NCI-H128 (cell line): ENCODE data around the gene ACVR1.

Source experiments
- DNase-seq: peaks from one replicate; lab custom pipeline; 2025; ENCODE audit not compliant: unreplicated experiment; lab: John Stamatoyannopoulos, UW

ACVR1 gene

GRCh38 chr2:157793053-157793612 is 83.0 kb downstream of the ACVR1 start:
- no peak for DNase-seq

DNA sequence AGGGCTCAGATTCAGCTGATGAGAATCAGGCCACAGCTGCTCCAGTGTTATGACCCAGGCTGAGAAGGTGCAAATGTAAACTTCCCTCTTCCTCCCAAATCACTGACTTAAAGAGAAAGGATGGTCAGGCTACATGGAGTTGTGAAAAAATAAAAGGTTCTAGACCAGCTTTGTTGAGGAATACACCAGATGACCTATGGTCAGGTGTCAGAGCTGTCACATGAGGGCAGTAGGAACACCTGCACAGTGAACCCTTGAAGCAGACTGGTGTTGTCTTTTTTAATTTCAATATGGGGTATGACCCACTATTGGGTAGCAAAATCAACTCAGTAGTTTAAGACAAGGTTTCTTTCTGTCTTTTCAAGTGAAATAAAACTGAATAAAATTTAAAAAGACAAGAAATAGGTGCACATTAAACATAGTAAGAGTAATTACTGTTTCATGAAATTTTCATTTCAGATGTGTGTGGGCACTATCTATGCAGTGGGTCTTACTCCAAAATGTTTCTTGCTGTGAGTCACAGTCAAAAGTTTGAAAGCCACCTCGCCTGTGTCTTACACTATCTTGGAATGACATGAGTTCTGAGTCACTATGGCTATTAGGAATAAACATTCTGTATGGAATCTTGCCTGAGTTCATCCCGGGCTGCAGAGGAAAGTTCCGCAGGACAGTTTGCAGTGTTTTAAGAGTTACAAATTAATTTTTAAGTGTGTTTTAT is 83.6 kb downstream of the ACVR1 start:
- DNase-seq, result no peak

DNA sequence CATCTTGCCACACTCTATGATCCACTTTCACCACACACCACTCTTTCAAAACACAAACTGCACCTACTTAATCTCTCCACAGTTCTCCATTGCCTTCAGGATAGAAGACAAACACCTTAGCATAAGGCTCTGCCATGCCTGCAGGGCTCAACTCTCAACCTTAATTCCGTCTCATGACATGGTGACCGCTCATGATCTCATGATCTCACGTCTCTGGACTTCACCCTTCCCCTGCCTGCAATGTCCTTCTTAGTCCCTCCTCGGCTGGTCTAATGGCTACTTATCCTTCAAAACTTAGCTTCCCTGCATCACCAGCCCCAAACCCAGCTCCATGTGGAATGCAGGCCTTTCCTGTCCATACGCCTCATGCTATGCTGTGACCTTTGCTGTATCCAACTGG is 85.3 kb downstream of the ACVR1 start:
- no peak for DNase-seq

GRCh38 chr2:157789933-157790511 is 86.1 kb downstream of the ACVR1 start:
- DNase-seq, result no peak

DNA sequence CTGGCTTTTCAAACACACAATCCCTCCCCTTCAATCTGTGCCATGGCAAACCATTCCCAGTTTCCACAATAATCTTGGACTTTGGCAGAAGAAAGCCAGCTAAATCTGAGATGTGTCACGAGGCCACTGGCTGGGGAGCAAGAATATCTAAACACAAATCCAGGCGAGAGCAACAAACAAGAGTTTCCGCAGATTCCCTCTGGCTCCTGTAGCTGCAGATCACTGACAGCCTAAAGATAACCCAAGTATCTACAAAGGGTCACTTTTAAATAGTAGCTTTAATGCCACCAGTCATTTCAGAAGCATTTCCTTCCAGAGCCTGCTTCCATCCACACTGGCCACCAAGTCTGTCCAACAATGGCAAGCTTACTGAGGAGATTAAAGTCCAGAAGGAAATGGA is 86.9 kb downstream of the ACVR1 start:
- DNase-seq, result no peak

GRCh38 chr2:157788201-157788600 is 87.9 kb downstream of the ACVR1 start:
- no peak for DNase-seq

DNA sequence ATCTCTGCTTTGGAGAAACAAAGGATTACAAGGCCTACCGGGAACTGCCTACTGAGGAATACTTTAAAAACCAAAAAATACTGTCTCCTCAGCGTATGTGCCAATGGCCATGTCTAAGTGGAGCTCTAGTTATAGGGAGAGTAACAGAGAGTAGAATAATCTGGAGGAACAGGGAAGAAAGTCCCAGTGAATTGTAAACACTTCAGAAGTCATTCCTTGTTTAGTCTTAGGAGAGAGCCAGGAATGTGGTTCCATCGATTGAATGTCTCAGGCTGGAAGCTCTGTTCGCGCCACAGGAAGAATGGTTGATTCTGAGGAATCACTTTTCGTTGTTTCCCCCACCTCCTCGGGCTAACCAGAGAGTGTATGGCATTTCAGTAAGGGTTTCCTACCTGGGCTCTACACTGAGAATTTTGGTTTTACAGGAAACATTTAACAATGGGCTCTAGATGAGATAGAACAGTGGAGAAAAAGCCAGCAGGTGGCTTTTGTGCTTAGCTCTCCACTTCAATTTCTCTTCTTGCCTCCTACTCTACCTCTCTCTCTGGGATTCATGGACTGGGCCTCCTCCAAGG is 88.7 kb downstream of the ACVR1 start:
- DNase-seq, result no peak

DNA sequence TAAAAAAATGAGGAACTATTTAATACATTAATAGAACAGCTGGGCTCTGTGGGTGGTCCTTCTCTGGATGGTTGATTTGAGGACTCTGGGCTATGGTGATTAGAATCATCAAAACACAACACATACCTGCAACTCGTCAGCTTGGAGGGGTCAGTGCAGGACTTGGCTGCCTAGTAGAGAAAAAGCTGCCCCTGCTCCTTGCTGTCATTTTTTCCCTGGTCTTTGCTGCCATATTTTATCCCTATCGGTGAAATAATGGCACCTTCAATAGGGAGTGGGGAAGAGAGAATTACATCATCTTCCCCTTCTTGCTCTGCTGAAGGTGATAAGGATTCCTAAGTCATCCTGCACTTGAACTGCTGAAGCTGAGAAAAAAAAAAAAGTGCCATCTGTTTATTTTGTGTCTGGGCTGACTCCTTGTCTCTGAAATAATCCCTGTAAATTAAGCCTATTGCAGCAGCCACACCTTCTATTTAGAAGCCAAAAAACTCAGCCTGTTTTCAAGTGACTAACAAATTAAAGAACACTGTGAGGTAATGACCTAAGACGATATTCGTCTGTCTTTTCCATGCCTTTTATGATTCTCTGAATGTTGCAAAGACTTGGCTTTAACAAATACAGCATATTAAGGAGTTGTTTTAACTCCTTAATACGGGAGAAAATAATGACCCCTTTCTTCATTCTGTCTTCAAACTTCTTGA is 89.3 kb downstream of the ACVR1 start:
- no peak for DNase-seq

DNA sequence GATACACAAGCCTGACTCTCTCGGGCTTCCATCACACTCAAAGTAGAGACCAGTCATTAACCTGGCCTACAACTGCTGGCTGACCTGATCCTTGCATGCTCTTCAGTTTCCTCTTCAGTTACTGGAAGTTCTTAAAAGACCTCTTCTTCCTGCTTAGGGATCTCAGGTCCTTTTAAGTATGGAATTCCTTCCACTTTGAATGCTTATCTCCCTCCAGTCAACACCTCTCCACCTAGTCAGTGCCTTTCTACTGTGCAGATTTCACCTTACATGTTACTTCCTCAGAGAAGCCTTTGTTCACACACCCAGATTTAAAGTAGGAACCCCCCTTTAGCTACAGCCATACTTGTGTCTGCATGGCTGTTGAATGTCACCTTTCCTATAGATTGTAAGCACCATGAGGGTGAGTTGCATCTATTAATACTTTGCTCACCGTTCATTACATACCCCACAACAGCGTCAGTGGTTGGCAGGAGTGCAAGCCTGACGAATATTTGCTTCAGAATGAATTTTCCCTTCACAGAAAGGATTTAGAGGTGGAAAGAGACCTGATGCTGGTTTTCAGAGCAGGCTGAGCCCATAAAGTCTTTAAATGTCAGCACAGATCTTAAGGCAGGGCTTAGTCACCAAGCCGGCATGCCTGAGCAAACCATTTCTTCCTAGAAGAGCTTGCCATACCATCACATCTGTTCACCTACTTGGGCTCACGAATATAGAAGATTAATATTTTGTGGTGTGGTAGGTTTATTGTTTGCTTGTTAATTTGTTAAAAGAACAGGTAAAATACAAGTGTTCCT is 90.1 kb downstream of the ACVR1 start:
- no peak for DNase-seq

GRCh38 chr2:157785200-157785599 is 90.9 kb downstream of the ACVR1 start:
- peak; percentile 12 for DNase-seq

GRCh38 chr2:157784823-157785175 is 91.3 kb downstream of the ACVR1 start:
- no peak for DNase-seq

- no peak for DNase-seq
Observed at GRCh38 chr2:157784169-157784822, 91.8 kb downstream of the ACVR1 start.

DNA sequence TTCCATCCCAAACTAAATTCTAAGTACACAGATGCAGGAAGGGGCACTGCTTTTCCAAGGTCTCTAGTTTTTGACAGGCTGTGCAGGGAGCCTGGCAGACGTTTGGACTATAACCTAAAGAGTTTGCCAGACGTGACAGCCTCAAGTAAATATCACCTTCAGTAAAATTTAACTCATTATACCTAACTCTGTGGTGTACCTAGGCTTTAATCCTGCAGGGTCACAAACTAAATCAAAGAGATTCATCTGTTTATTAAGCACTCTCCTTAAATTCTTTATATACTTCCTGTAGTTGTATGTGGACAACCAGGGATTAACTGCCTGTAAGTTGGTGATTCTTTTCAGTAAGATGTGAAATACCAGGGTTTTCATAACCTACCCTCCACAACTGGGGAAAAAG is 92.9 kb downstream of the ACVR1 start:
- DNase-seq, result no peak

- no peak for DNase-seq
Observed at GRCh38 chr2:157782057-157782845, 93.9 kb downstream of the ACVR1 start.

DNA sequence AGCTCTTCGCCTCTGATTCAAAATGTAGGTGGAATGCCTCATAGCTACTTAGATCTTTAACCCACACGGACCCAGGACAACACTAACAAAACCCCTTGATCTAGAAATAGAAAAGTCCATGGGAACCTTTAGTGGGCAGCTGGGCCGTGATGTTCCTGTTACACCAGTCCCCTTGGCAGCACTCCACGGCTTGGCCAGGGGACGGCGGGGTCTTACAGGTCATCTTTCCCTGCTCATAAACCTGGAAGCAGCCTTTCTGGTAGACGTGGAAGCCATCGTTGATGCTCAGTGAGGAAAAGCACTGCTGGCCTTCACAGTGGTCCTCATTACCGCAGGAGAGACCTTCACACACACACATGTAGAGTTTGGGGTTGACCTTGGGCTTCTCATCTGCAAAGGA is 95.9 kb downstream of the ACVR1 start:
- DNase-seq, result no peak

GRCh38 chr2:157779794-157780193 is 96.3 kb downstream of the ACVR1 start:
- DNase-seq, result no peak

- DNase-seq, result no peak
Observed at GRCh38 chr2:157777427-157777826, 98.7 kb downstream of the ACVR1 start.

DNA sequence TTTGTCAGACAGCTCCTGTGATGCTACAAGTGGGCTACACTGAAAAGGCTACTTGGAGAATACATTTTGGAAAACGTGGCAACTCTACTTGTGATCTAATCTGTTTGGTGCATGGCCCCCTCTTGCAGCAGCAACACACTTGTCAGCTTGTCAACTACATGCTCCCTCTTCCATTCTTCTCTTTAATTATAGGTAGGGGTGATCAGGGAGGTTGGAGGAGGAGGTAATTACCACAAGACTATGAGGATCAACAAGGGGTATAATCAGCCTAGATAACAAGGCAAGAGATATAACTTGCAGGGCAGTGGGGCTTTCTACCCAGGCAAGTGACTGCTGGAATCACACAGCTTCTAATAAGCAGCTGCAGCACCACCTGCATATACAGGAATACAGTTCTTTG is 104.9 kb downstream of the ACVR1 start:
- DNase-seq, result no peak

GRCh38 chr2:157769856-157770255 is 106.3 kb downstream of the ACVR1 start:
- DNase-seq, result no peak

DNA sequence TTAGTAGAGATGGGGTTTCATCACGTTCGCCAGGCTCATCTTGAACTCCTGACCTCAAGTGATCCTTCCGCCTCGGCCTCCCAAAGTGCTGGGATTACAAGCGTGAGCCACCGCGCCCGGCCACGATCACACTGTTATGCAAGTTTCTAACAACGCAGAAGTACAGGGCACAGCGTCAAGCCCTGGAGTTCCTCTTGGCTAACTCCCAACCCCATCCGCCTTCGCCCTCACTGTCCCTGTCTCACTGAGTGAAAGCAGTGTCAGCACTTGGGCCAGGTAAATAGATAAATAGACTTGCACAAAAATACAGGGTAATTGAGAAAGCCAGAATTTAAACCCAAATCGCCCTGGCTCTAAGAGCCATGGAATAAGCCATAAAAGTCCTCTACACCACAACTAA is 111.7 kb downstream of the ACVR1 start:
- DNase-seq, result no peak
